Sigmoid colon (tissue), 7 donors: Measurements from ENCODE around the gene BIRC7. TPM values are rescaled to one million over a fixed set of nuclear protein-coding genes. Genes with fewer than 3 reads are reported as not detected.

Experiments
- DNase-seq: peaks from one replicate; pipeline ENCODE4 v3.0.0-alpha.2; 2019
- H3K27ac ChIP-seq, 4 donors: fragments of 200-600 bp; sonication (generic); one replicate each; pipeline ENCODE4 v1.5.1; 2016 to 2019; ENCODE audit warnings: mild to moderate bottlenecking in 1 of 4
- H3K27me3 ChIP-seq, 3 donors: fragments of 200-600 bp; sonication (generic); one replicate each; pipeline ENCODE4 v1.5.1; 2019; ENCODE audit warnings: mild to moderate bottlenecking in 1 of 3
- H3K36me3 ChIP-seq, 4 donors: fragments of 200-600 bp; sonication (generic); one replicate each; pipeline ENCODE4 v1.5.1; 2016 to 2019
- H3K4me1 ChIP-seq, 4 donors: fragments of 200-600 bp; sonication (generic); one replicate each; pipeline ENCODE4 v1.5.1; 2017 to 2019
- H3K4me3 ChIP-seq, 4 donors: fragments of 200-600 bp; sonication (generic); one replicate each; pipeline ENCODE4 v1.5.1; 2017 to 2019; ENCODE audit warnings: mild to moderate bottlenecking in 2 of 4, moderate library complexity in 1 of 4
- H3K9me3 ChIP-seq, 4 donors: fragments of 200-600 bp in 3 of 4; sonication (generic) in 3 of 4; one replicate each; pipeline versions ENCODE4 v1.5.1 to v1.6.1; 2013 to 2019
- EP300 ChIP-seq, 4 donors: sonication (generic); formaldehyde crosslinking; IDR thresholded peaks; one replicate each; pipeline ENCODE4 v1.6.1; 2017; ENCODE audit warnings: antibody characterized with exemption in 4 of 4
- POLR2A ChIP-seq, 2 donors: fragments of 450-650 bp; IDR thresholded peaks; one replicate each; pipeline ENCODE4 v1.6.1; 2016; ENCODE audit warnings: antibody characterized with exemption in 2 of 2, mild to moderate bottlenecking in 2 of 2, moderate library complexity in 2 of 2
- POLR2AphosphoS5 ChIP-seq, 4 donors: sonication (generic); formaldehyde crosslinking; IDR thresholded peaks; one replicate each; pipeline ENCODE4 v1.6.1; 2017; ENCODE audit warnings: antibody characterized with exemption in 4 of 4
- WGBS, 2 donors: extraction: QIAGEN DNeasy Blood & Tissue Kit; methylation state at CpG; one replicate each; pipeline ENCODE4 v1.1.7; 2013; 5-methylcytosine and 5-hydroxymethylcytosine counted together
- intact Hi-C: fragments of 100-400 bp; cut with DNase I; formaldehyde crosslinking; loops from one replicate; pipeline ENCODE4 v1.15.1; 2023
- polyA plus RNA-seq, 3 donors: library from polyadenylated mRNA; stranded (reverse); fragments of 200-250 nt; gene quantifications; one replicate each; pipeline ENCODE4 v1.2.3, GENCODE V29; 2013
- total RNA-seq, 4 donors: library from RNA; depleted of rRNA; stranded (reverse); fragments of >200 nt; gene quantifications; one replicate each; pipeline ENCODE4 v1.1.0, GENCODE V29; 2016
- TF ChIP-seq, protein P1 (sequence below), 4 experiments: fragments of 450-650 bp in 3 of 4; fragments of 200-600 bp in 1 of 4; IDR thresholded peaks; one replicate each; pipeline ENCODE4 v1.5.1; 2016 to 2019; ENCODE audit warnings: antibody characterized with exemption in 4 of 4, mild to moderate bottlenecking in 3 of 4, moderate library complexity in 2 of 4
- donor health status: healthy with polysubstance abuse.
- donor health status: Bipolar disorder and iron deficiency.
- donor health status: healthy.

Gene BIRC7
- total and polyA plus RNA-seq, 7 donors = 0.15 to 1.2 (median 0.66) TPM; not detected in 3

DNA sequence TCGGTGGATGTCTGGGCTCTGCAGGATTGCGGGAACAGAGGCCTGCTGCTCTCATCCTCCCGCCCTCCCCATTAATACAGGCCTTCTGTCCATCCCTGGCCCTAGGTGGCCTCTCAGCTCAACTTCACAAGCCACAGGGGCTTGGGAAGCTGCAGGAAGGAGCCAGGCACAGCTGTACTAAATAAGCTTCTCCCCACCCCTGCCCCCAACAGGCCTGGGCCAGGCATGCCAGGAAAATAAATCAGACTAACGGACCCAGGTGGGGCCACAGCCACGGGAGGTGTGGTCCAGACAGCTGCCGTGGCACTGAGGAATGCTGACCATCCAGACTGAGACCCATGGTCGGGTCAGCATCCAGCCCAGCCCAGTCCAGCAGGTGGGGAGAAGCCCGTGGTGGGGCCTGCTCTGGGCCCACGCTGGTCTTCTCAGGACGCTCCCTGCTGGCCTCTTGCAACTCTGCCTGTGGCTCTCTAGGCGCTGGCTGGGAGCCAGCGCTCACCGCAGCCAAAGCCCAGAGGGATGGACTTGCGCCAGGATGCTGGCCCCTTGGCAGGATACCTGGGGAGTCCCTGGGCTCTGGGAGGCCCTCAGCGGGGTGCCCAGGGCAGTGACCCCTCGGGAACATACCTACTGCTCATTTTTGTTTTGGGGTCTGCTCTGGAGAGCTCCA, 11.2 kb upstream of the BIRC7 start:
- no peaks in the 10 kb centered on the region for H3K9me3 ChIP-seq
- intact Hi-C loops = no loop called here
- peaks cover 0 to 14% (median 11%) of the 10 kb centered on the region in 4 donors for H3K4me1 ChIP-seq
- H3K4me3 ChIP-seq = no peak overlapping the region
- H3K27ac ChIP-seq = peak overlapping the region in 2 of 4 donors; percentile 17 to 22
- H3K36me3 ChIP-seq = no peaks in the 10 kb centered on the region
- peak; percentile 78 for DNase-seq
- TF ChIP-seq EP300 (IDR thresholded peaks at IDR 0.05) (no peak), POLR2A (IDR thresholded peaks at IDR 0.05) (no peak), POLR2AphosphoS5 (IDR thresholded peaks at IDR 0.05) (no peak)
- TF ChIP-seq, protein P1, sequence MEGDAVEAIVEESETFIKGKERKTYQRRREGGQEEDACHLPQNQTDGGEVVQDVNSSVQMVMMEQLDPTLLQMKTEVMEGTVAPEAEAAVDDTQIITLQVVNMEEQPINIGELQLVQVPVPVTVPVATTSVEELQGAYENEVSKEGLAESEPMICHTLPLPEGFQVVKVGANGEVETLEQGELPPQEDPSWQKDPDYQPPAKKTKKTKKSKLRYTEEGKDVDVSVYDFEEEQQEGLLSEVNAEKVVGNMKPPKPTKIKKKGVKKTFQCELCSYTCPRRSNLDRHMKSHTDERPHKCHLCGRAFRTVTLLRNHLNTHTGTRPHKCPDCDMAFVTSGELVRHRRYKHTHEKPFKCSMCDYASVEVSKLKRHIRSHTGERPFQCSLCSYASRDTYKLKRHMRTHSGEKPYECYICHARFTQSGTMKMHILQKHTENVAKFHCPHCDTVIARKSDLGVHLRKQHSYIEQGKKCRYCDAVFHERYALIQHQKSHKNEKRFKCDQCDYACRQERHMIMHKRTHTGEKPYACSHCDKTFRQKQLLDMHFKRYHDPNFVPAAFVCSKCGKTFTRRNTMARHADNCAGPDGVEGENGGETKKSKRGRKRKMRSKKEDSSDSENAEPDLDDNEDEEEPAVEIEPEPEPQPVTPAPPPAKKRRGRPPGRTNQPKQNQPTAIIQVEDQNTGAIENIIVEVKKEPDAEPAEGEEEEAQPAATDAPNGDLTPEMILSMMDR (IDR thresholded peaks at IDR 0.05) = peak in 1 of 4 experiments; percentile 22
- WGBS, 2 donors = 22 to 45% methylated on average over 16 of the region's 16 CpGs
- peaks cover 0 to 11% (median 8%) of the 10 kb centered on the region in 3 donors for H3K27me3 ChIP-seq

DNA sequence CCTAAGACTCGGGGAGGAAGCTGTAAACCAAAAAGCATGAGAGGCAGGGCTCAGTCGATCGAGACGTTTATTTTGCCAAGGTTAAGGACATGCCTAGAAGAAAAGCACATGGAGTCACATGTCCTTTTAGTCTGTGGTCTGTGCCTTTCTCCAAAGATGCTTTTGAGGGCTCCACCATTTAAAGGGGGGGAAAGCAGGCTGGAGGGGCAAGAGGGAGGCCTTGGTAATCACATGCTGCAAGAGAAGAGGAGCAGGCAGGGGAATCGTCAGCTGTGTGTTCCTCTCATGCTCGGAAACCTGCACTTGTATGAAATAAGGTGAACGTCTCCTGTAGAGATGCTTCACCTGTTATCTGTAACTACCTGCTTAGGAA, 10.6 kb upstream of the BIRC7 start:
- TF ChIP-seq EP300 (IDR thresholded peaks at IDR 0.05) (no peak), POLR2A (IDR thresholded peaks at IDR 0.05) (no peak), POLR2AphosphoS5 (IDR thresholded peaks at IDR 0.05) (no peak)
- TF ChIP-seq, protein P1 (IDR thresholded peaks at IDR 0.05) = no peak
- H3K27me3 ChIP-seq = peaks cover 0 to 12% (median 8%) of the 10 kb centered on the region in 3 donors
- no peak for DNase-seq
- 27 to 43% methylated on average over 7 of the region's 7 CpGs for WGBS, 2 donors
- no peaks in the 10 kb centered on the region for H3K9me3 ChIP-seq
- intact Hi-C loops = no loop called here
- H3K4me1 ChIP-seq = peaks cover 0 to 14% (median 11%) of the 10 kb centered on the region in 4 donors
- H3K27ac ChIP-seq = no peak overlapping the region
- H3K4me3 ChIP-seq = no peak overlapping the region
- H3K36me3 ChIP-seq = no peaks in the 10 kb centered on the region

DNA sequence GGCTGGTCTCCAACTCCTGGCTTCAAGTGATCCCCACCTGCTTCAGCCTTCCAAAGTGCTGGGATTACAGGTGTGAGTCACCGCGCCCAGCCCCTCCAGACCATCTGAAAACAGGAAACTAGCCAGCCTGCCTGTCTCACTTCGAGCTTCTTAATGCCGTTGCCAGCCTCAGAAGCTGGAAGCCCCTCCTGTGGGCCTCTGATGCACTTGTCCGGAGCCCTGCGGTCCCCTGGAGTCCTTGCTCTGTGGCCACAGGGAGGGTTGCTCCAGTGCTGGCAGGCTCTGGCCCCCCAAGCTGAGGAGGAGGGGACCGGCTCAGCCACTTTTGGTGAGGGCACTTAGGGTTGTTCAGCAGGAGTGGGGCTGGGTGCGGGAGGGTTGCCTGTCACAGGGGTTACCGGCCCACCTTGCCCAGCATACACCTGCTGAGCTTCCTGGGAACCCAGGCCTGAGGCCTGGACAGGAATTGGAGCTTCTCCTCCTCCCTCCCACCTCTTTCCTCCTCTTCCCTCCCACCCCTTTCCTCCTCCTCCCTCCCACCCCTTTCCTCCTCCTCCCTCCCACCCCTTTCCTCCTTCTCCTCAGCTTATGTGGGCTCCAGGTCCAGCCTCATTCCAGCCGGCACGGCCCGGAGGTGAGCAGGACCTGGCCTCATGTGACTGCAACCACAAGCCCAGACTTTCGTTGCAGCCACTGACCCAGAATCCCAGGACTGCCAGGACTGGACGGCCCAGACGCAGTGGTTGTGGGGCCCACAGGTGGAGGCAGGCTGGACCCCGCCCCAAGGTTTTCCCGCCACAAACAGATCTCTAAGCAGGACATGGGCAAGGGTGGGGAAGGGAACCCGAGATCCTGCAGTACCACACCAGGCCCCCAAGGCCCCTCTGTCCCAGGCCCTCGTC, 9.4 kb upstream of the BIRC7 start:
- 85% methylated on average over 19 of the region's 19 CpGs for WGBS, 2 donors
- DNase-seq = no peak
- H3K36me3 ChIP-seq = no peaks in the 10 kb centered on the region
- H3K27ac ChIP-seq = no peak overlapping the region
- TF ChIP-seq EP300 (IDR thresholded peaks at IDR 0.05) = no peak
- no peak for TF ChIP-seq POLR2AphosphoS5 (IDR thresholded peaks at IDR 0.05)
- H3K4me1 ChIP-seq = peaks cover 0 to 15% (median 12%) of the 10 kb centered on the region in 4 donors
- no peaks in the 10 kb centered on the region for H3K9me3 ChIP-seq
- H3K4me3 ChIP-seq = no peak overlapping the region
- H3K27me3 ChIP-seq = peaks cover 0 to 16% (median 8%) of the 10 kb centered on the region in 3 donors
- intact Hi-C loops = no loop called here

DNA sequence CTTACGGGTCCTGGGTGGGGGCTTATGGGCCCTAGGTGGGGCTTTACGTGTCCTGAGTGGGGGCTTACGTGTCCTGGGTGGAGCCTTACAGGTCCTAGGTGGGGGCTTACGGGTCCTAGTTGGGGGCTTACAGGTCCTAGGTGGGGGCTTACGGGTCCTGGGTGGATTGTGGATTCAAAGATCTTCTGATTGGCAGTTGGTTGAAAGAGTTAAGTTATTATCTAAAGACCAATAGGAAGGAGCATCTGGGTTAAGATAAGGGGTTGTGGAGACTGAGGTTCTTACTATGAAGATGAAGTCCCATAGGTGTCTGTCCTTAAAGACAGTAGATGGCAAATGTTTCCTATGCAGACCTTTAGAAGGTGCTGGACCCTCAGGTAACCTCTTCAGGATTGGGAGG, 8.4 kb upstream of the BIRC7 start:
- TF ChIP-seq POLR2A (IDR thresholded peaks at IDR 0.05) = no peak
- TF ChIP-seq EP300 (IDR thresholded peaks at IDR 0.05) = no peak
- TF ChIP-seq, protein P1 (IDR thresholded peaks at IDR 0.05) = no peak
- TF ChIP-seq POLR2AphosphoS5 (IDR thresholded peaks at IDR 0.05) = no peak
- H3K36me3 ChIP-seq = no peaks in the 10 kb centered on the region
- intact Hi-C loops = no loop called here
- 79 to 93% methylated on average over 5 of the region's 5 CpGs for WGBS, 2 donors
- no peak for DNase-seq
- H3K4me3 ChIP-seq = no peak overlapping the region
- H3K4me1 ChIP-seq = peaks cover 0 to 15% (median 12%) of the 10 kb centered on the region in 4 donors
- H3K27me3 ChIP-seq = peaks cover 0 to 18% (median 8%) of the 10 kb centered on the region in 3 donors
- H3K27ac ChIP-seq = no peak overlapping the region
- H3K9me3 ChIP-seq = no peaks in the 10 kb centered on the region

DNA sequence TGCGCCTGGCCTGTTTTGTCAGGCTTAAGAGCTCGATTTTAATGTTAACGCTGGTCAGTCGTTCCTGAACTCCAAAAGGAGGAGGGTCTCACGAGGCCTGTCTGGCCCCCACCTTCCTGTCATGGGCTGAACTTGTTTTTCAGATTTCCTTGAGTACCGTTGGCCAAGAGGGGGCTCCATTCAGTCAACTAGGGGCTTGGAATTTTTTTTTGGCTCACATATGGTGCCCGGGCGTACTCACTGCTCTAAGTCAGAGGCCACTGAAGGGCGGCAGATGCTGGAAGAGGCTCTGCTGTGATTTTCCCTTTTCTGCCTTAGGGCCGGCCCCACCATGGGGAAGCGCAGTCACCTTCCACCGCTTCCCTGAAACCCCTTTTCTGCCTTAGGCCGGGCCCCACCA, 6.9 kb upstream of the BIRC7 start:
- H3K27ac ChIP-seq = no peak overlapping the region
- DNase-seq = no peak
- no peak for TF ChIP-seq POLR2A (IDR thresholded peaks at IDR 0.05)
- TF ChIP-seq, protein P1 (IDR thresholded peaks at IDR 0.05) = no peak
- peaks cover 0 to 15% (median 12%) of the 10 kb centered on the region in 4 donors for H3K4me1 ChIP-seq
- H3K36me3 ChIP-seq = no peaks in the 10 kb centered on the region
- H3K9me3 ChIP-seq = no peaks in the 10 kb centered on the region
- H3K4me3 ChIP-seq = no peak overlapping the region
- H3K27me3 ChIP-seq = peaks cover 0 to 33% (median 8%) of the 10 kb centered on the region in 3 donors
- intact Hi-C loops = no loop called here
- 62 to 71% methylated on average over 13 of the region's 13 CpGs for WGBS, 2 donors
